ENCODE results near the gene PRKAB2. TPM values are rescaled to one million over a fixed set of nuclear protein-coding genes. Genes with fewer than 3 reads are reported as not detected.
"Not testable (repeated sequence)": the region's sequence is repeated elsewhere in the genome, so short reads cannot be mapped to it uniquely, and the experiment has no call there.

Gene PRKAB2
- total and polyA plus RNA-seq, 2 experiments from 2014 or later = 24.7 to 29.3 TPM

GRCh38 chr1:147201786-147202185 lies 29.5 kb upstream of the PRKAB2 start:
- TF ChIP-seq CTCF (IDR thresholded peaks at IDR 0.05; ENCODE audit: low read depth, low read length) = no peak
- Histone ChIP-seq H3K4me3 (no peak overlapping the region), H3K9me3 (ENCODE audit: low read depth) (no peaks in the 10 kb centered on the region)

GRCh38 chr1:147201276-147201675 lies 29.0 kb upstream of the PRKAB2 start:
- no peak for DNase-seq (ENCODE audit: low read depth in 1 of 2, low spot score in 1 of 2)
- no peaks in the 10 kb centered on the region for H3K9me3 ChIP-seq (ENCODE audit: low read depth)
- TF ChIP-seq CTCF (IDR thresholded peaks at IDR 0.05; ENCODE audit: low read depth, low read length) = no peak
- H3K4me3 ChIP-seq = no peak overlapping the region
- no peaks in the 10 kb centered on the region for H3K36me3 ChIP-seq
- no peaks in the 10 kb centered on the region for H3K4me1 ChIP-seq (ENCODE audit: low read depth)
- no peaks in the 10 kb centered on the region for H3K27me3 ChIP-seq
- H3K27ac ChIP-seq = no peak overlapping the region

More at GRCh38 chr1:147201786-147202185, 29.5 kb upstream of the PRKAB2 start:
- no peaks in the 10 kb centered on the region for H3K4me1 ChIP-seq (ENCODE audit: low read depth)
- H3K27ac ChIP-seq = no peak overlapping the region
- H3K27me3 ChIP-seq = no peaks in the 10 kb centered on the region
- H3K36me3 ChIP-seq = no peaks in the 10 kb centered on the region
- DNase-seq (ENCODE audit: low read depth in 1 of 2, low spot score in 1 of 2) = no peak

GRCh38 chr1:147197324-147197723 lies 25.1 kb upstream of the PRKAB2 start:
- H3K4me1 ChIP-seq (ENCODE audit: low read depth); H3K27me3 ChIP-seq: not testable (repeated sequence)

GRCh38 chr1:147189514-147189913 lies 17.2 kb upstream of the PRKAB2 start:
- Histone ChIP-seq H3K4me1 (ENCODE audit: low read depth) (no peaks in the 10 kb centered on the region), H3K36me3 (no peaks in the 10 kb centered on the region), H3K9me3 (ENCODE audit: low read depth) (no peaks in the 10 kb centered on the region), H3K27ac (no peak overlapping the region), H3K27me3 (peaks cover 5% of the 10 kb centered on the region), H3K4me3 (no peak overlapping the region)
- TF ChIP-seq CTCF (IDR thresholded peaks at IDR 0.05; ENCODE audit: low read depth, low read length) = no peak
- no peak for DNase-seq (ENCODE audit: low read depth in 1 of 2, low spot score in 1 of 2)

More at GRCh38 chr1:147197324-147197723, 25.1 kb upstream of the PRKAB2 start:
- DNase-seq (ENCODE audit: low read depth in 1 of 2, low spot score in 1 of 2); H3K36me3 ChIP-seq; H3K4me3 ChIP-seq; H3K9me3 ChIP-seq (ENCODE audit: low read depth); H3K27ac ChIP-seq: not testable (repeated sequence)

GRCh38 chr1:147185432-147185831 lies 13.2 kb upstream of the PRKAB2 start:
- no peaks in the 10 kb centered on the region for H3K4me1 ChIP-seq (ENCODE audit: low read depth)
- no peaks in the 10 kb centered on the region for H3K9me3 ChIP-seq (ENCODE audit: low read depth)
- no peak overlapping the region for H3K27ac ChIP-seq
- DNase-seq (ENCODE audit: low read depth in 1 of 2, low spot score in 1 of 2) = no peak
- peaks cover 5% of the 10 kb centered on the region for H3K27me3 ChIP-seq
- no peaks in the 10 kb centered on the region for H3K36me3 ChIP-seq
- no peak for TF ChIP-seq CTCF (IDR thresholded peaks at IDR 0.05; ENCODE audit: low read depth, low read length)
- H3K4me3 ChIP-seq = no peak overlapping the region

GRCh38 chr1:147177611-147178380 lies 5.5 kb upstream of the PRKAB2 start:
- no peaks in the 10 kb centered on the region for H3K36me3 ChIP-seq
- H3K4me1 ChIP-seq (ENCODE audit: low read depth) = no peaks in the 10 kb centered on the region
- peak; percentile 4 for TF ChIP-seq CTCF (IDR thresholded peaks at IDR 0.05; ENCODE audit: low read depth, low read length)
- H3K27ac ChIP-seq = no peak overlapping the region
- no peak overlapping the region for H3K4me3 ChIP-seq
- H3K9me3 ChIP-seq (ENCODE audit: low read depth) = no peaks in the 10 kb centered on the region
- peak in 1 of 2 donors; percentile 44 for DNase-seq (ENCODE audit: low read depth in 1 of 2, low spot score in 1 of 2)
- H3K27me3 ChIP-seq = no peaks in the 10 kb centered on the region
